ENCODE data around the gene SOS1. TPM values are rescaled to one million over a fixed set of nuclear protein-coding genes. Genes with fewer than 3 reads are reported as not detected.
A peak's percentile ranks its signal among the peaks of the same experiment; 100 is the strongest.

The SOS1 gene
- total and polyA plus RNA-seq, 2 of the 13 experiments (the other 11 are each of a cell fraction or from before 2014, with no cell fraction given), result 20.8 to 60.4 TPM

GRCh38 chr2:39138187-39138836 lies 17.5 kb upstream of the SOS1 start (continued):
- TF ChIP-seq MNT (IDR thresholded peaks at IDR 0.05), result 0 out of 2 replicates have a peak, but pooled peaks have one; percentile 10
- TF ChIP-seq HNF1B (CRISPR knock-in tag; IDR thresholded peaks at IDR 0.05), result peak; percentile 55
- peak; percentile 15; the same call in 1 of the 2 replicates for TF ChIP-seq MIER3 (CRISPR knock-in tag; IDR thresholded peaks at IDR 0.05; ENCODE audit: borderline replicate concordance)
- peak; percentile 29; the same call in 1 of the 2 replicates for TF ChIP-seq ZFP37 (CRISPR knock-in tag; IDR thresholded peaks at IDR 0.05; ENCODE audit: borderline replicate concordance)
- peak; percentile 29; the same call in 1 of the 2 replicates for TF ChIP-seq ZSCAN21 (CRISPR knock-in tag; IDR thresholded peaks at IDR 0.05; ENCODE audit: borderline replicate concordance)
- TF ChIP-seq ZNF691 (CRISPR knock-in tag; IDR thresholded peaks at IDR 0.05; ENCODE audit: borderline replicate concordance, low read depth), result peak; percentile 91; the same call in 1 of the 2 replicates
- peak; percentile 67 for TF ChIP-seq ZNF629 (CRISPR knock-in tag; conservative IDR thresholded peaks at IDR 0.05)
- TF ChIP-seq ZNF230 (CRISPR knock-in tag; IDR thresholded peaks at IDR 0.05), result 0 out of 2 replicates have a peak, but pooled peaks have one; percentile 57
- TF ChIP-seq DRAP1 (CRISPR knock-in tag; IDR thresholded peaks at IDR 0.05), result 0 out of 2 replicates have a peak, but pooled peaks have one; percentile 42
- 0 out of 2 replicates have a peak, but pooled peaks have one; percentile 54 for TF ChIP-seq AKAP8 (CRISPR knock-in tag; IDR thresholded peaks at IDR 0.05)
- peak; percentile 42; the same call in 1 of the 2 replicates for TF ChIP-seq MIER2 (CRISPR knock-in tag; IDR thresholded peaks at IDR 0.05)
- TF ChIP-seq ZNF570 (CRISPR knock-in tag; IDR thresholded peaks at IDR 0.05; ENCODE audit: borderline replicate concordance), result 0 out of 2 replicates have a peak, but pooled peaks have one; percentile 40
- TF ChIP-seq ZNF264 (CRISPR knock-in tag; IDR thresholded peaks at IDR 0.05), result peak; percentile 67; the same call in 1 of the 2 replicates
- TF ChIP-seq ZNF3 (CRISPR knock-in tag; IDR thresholded peaks at IDR 0.05), result peak; percentile 51; the same call in 1 of the 2 replicates
- TF ChIP-seq NR2C2 (CRISPR knock-in tag; IDR thresholded peaks at IDR 0.05; ENCODE audit: borderline replicate concordance), result peak; percentile 45; the same call in 1 of the 2 replicates
- TF ChIP-seq GMEB1 (CRISPR knock-in tag; IDR thresholded peaks at IDR 0.05; ENCODE audit: borderline replicate concordance), result 0 out of 2 replicates have a peak, but pooled peaks have one; percentile 13
- 0 out of 2 replicates have a peak, but pooled peaks have one; percentile 72 for TF ChIP-seq HOXA5 (CRISPR knock-in tag; IDR thresholded peaks at IDR 0.05)
- TF ChIP-seq MYPOP (CRISPR knock-in tag; IDR thresholded peaks at IDR 0.05), result peak; percentile 80
- peak; percentile 63; the same call in 1 of the 2 replicates for TF ChIP-seq ZC3H13 (CRISPR knock-in tag; IDR thresholded peaks at IDR 0.05)
- peak; percentile 66 for TF ChIP-seq ZMYM4 (CRISPR knock-in tag; IDR thresholded peaks at IDR 0.05)
- TF ChIP-seq FOXK2 (IDR thresholded peaks at IDR 0.05), result peak; percentile 95
- TF ChIP-seq PHF21A (CRISPR knock-in tag; IDR thresholded peaks at IDR 0.05), result peak; percentile 85

Measured in HepG2 (cell line).